ENCODE measurements around the gene MRTFA. TPM values are rescaled to one million over a fixed set of nuclear protein-coding genes. Genes with fewer than 3 reads are reported as not detected.
"Not testable (repeated sequence)": the region's sequence is repeated elsewhere in the genome, so short reads cannot be mapped to it uniquely, and the experiment has no call there.

Gene MRTFA
- total RNA-seq, 3 donors from 2014 or later = 32.4 to 45.3 (median 35.0) TPM

- Histone ChIP-seq H3K4me3 (no peak overlapping the region), H3K36me3 (ENCODE audit: low read depth) (no peaks in the 10 kb centered on the region), H3K9me3 (no peaks in the 10 kb centered on the region), H3K4me1 (ENCODE audit: low read depth) (peaks cover 17% of the 10 kb centered on the region)
- peak; percentile 65 for ATAC-seq
- TF ChIP-seq, protein P1, sequence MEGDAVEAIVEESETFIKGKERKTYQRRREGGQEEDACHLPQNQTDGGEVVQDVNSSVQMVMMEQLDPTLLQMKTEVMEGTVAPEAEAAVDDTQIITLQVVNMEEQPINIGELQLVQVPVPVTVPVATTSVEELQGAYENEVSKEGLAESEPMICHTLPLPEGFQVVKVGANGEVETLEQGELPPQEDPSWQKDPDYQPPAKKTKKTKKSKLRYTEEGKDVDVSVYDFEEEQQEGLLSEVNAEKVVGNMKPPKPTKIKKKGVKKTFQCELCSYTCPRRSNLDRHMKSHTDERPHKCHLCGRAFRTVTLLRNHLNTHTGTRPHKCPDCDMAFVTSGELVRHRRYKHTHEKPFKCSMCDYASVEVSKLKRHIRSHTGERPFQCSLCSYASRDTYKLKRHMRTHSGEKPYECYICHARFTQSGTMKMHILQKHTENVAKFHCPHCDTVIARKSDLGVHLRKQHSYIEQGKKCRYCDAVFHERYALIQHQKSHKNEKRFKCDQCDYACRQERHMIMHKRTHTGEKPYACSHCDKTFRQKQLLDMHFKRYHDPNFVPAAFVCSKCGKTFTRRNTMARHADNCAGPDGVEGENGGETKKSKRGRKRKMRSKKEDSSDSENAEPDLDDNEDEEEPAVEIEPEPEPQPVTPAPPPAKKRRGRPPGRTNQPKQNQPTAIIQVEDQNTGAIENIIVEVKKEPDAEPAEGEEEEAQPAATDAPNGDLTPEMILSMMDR (IDR thresholded peaks at IDR 0.05) = no peak
- intact Hi-C loops (cut with DNase I, micrococcal nuclease) = no loop called here
- DNase-seq = peak in 1 of 3 donors; percentile 44
These were observed 44.0 kb downstream of the MRTFA start for GRCh38 chr22:40592352-40593113.

DNA sequence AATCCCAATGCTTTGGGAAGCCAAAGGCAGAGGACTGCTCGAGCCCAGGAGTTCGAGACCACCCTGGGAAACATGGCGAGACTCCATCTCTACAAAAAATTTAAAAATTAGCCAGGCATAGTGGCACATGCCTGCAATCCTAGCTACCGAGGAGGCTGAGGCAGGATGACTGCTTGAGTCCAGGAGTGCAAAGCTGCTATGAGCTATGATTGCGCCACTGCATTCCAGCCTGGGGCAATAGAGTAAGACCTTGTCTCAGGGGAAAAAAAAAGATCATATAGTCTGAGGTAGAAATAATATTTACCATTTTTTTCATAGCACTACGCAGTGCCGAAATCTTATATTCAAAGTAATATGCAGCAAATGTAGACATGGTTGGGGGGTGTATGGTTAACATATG is 47.8 kb downstream of the MRTFA start:
- intact Hi-C loops (cut with DNase I, micrococcal nuclease) = no loop called here
- TF ChIP-seq, protein P1 (IDR thresholded peaks at IDR 0.05) = no peak
- ATAC-seq (no peak), DNase-seq (no peak)
- Histone ChIP-seq H3K36me3 (ENCODE audit: low read depth) (no peaks in the 10 kb centered on the region), H3K9me3 (no peaks in the 10 kb centered on the region), H3K4me1 (ENCODE audit: low read depth) (peaks cover 14% of the 10 kb centered on the region), H3K4me3 (no peak overlapping the region)

GRCh38 chr22:40586781-40587180 is 49.7 kb downstream of the MRTFA start:
- intact Hi-C loops (cut with DNase I, micrococcal nuclease) = no loop called here
- H3K36me3 ChIP-seq (ENCODE audit: low read depth) = no peaks in the 10 kb centered on the region
- TF ChIP-seq, protein P1 (IDR thresholded peaks at IDR 0.05) = no peak
- DNase-seq (no peak), ATAC-seq (no peak)
- H3K4me3 ChIP-seq = no peak overlapping the region
- no peaks in the 10 kb centered on the region for H3K4me1 ChIP-seq (ENCODE audit: low read depth)
- no peaks in the 10 kb centered on the region for H3K9me3 ChIP-seq

DNA sequence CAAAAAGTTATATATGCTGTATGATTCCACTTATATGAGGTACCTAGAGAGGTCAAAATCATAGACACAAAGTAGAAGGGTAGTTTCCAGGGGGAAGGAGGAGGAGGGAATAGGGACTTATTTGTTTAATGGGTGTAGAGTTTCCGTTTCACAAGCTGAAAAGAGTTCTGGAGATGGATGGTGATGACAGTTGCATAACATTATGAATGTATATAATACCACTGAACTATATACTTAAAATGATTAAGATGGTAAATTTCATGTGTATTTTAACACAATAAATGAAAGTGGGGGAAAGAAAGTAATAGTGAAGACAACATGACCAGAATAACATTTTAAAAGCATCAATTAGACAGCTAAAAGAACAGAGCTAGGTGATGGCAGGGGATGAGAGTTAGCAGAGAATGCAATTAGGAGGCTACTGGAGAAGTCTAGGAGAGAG is 51.2 kb downstream of the MRTFA start:
- TF ChIP-seq, protein P1 (IDR thresholded peaks at IDR 0.05) = no peak
- H3K4me1 ChIP-seq (ENCODE audit: low read depth) = no peaks in the 10 kb centered on the region
- ATAC-seq (no peak), DNase-seq (no peak)
- H3K4me3 ChIP-seq = no peak overlapping the region
- H3K9me3 ChIP-seq = no peaks in the 10 kb centered on the region
- intact Hi-C loops (cut with DNase I, micrococcal nuclease) = no loop called here
- no peaks in the 10 kb centered on the region for H3K36me3 ChIP-seq (ENCODE audit: low read depth)

DNA sequence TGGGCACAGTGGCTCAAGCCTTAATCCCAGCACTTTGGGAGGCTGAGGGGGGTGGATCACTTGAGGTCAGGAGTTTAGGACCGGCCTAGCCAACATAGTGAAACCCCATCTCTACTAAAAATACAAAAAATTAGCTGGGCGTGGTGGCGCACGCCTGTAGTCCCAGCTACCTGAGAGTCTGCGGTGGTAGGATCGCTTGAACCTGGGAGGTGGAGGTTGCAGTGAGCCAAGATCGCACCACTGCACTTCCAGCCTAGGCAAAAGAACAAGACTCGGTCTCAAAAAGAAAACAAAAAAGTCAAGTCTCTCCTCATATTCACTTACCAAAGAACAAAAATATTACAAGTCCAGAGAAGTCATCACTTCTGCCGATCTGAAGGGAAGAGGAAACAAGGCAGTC is 51.8 kb downstream of the MRTFA start:
- intact Hi-C loops (cut with DNase I, micrococcal nuclease); DNase-seq: not testable (repeated sequence)

GRCh38 chr22:40583053-40583741 is 53.3 kb downstream of the MRTFA start:
- Histone ChIP-seq H3K36me3 (ENCODE audit: low read depth) (no peaks in the 10 kb centered on the region), H3K4me1 (ENCODE audit: low read depth) (no peaks in the 10 kb centered on the region), H3K9me3 (no peaks in the 10 kb centered on the region), H3K4me3 (no peak overlapping the region)
- ATAC-seq (no peak), DNase-seq (no peak)
- intact Hi-C loops (cut with DNase I, micrococcal nuclease) = no loop called here
- TF ChIP-seq, protein P1 (IDR thresholded peaks at IDR 0.05) = no peak

More for the DNA sequence above, 51.8 kb downstream of the MRTFA start:
- not testable (repeated sequence) for H3K4me1 ChIP-seq (ENCODE audit: low read depth); H3K9me3 ChIP-seq; H3K4me3 ChIP-seq; ATAC-seq; H3K36me3 ChIP-seq (ENCODE audit: low read depth)

Data from mucosa of descending colon (tissue), 3 donors.